Stimulated activated CD8-positive, alpha-beta memory T cell treated with anti-CD3 and anti-CD28 coated beads, Interleukin-4, amount 100 ng/mL, for 48 hours (primary cell): ENCODE measurements around the gene NUP153.

Source experiments
- DNase-seq: peaks from one replicate; pipeline ENCODE4 v3.0.0-alpha.2; 2020

Gene NUP153

GRCh38 chr6:17656092-17656491, 50.6 kb downstream of the NUP153 start:
- DNase-seq, result no peak

DNA sequence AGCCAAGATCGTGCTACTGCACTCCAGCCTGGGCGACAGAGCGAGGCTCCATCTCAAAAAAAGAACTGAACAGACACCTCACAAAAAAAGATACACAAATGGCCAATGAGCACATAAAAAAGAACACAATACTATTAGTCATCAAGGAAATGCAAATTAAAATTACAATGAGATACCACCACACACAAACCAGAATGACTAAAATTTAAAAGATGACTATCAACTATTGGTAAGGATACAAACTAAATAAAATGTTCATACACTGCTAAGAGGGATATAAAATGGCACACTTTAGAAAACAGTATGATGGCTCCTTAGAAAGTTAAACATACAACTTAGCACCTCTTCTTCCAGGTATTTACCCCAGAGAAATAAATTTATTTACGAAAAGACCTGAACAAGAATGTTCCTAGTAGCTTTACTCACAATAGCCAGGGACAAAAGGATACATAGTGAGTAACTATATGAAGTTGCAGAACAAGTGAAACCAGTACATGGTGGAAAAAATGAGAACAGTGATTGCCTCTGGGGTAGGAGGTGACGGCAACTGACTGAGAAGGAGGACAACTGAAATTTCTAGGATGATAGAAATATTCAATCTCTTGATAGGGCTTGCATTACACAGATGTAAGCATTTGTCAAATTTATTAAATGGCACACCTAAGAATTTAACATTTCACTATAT, 53.4 kb downstream of the NUP153 start:
- no peak for DNase-seq

GRCh38 chr6:17650656-17651309, 55.9 kb downstream of the NUP153 start:
- no peak for DNase-seq

- no peak for DNase-seq
Observed at GRCh38 chr6:17648745-17649144, 58.0 kb downstream of the NUP153 start.

DNA sequence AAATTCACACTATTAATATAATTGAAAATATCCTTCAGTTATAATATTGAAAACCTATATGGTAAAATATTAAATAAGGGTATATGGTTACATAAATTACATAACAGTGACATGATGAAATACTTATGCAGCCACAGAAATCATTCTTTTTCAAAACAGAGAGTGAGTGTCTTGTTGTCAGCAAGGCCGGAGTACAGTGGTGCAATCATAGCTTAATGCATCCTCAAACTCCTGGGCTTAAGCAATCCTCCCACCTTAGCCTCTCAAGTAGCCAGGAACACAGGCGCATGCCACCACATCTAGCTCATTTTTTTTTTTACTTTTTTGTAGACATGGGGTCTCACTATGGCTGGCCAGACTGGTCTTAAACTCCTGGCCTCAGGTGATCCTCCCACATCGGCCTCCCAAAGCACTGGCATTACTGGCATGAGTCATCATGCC, 66.2 kb downstream of the NUP153 start:
- DNase-seq, result no peak

DNA sequence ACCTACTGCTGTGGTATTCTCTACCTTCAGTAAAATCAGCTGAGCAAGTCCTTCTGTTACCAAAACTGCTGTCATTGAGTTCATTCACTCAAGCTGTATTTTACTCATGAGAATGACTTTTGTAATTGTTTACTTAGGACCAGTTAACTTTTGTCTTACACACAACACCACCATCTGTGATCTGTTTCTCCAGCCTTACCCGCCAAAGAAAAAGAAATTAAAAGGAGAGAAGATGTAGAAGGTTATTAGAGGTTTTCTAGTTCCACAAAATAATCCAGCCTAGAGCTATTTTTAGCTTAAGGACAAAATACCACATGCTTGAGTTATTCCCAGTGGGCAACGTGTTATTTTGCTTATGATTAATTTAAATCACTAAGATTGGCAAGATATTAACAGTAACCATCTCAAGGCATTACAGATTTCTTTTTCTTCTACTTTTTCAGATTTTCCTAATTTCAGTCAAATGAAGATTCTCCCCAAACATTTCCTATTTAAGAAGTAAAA, 68.5 kb downstream of the NUP153 start:
- no peak for DNase-seq

DNA sequence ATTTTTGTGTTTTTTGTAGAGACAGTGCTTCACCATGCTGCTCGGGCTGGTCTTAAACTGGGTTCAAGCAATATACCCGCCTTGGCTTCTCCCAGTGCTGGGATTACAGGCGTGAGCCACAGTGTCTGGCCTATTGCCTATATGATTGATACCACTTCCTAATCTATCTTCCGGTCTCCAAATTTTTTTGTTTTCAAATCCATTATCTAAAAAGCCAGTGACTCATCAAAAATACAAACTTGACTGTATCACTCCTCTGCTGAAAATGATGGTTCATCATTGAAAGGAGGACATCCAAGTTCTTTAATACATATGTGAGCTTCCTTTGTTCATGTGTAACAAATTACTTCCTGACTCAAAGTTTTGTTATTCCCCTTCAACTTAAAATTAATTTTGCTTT, 71.2 kb downstream of the NUP153 start:
- DNase-seq, result no peak

GRCh38 chr6:17633465-17634188, 73.1 kb downstream of the NUP153 start:
- no peak for DNase-seq

DNA sequence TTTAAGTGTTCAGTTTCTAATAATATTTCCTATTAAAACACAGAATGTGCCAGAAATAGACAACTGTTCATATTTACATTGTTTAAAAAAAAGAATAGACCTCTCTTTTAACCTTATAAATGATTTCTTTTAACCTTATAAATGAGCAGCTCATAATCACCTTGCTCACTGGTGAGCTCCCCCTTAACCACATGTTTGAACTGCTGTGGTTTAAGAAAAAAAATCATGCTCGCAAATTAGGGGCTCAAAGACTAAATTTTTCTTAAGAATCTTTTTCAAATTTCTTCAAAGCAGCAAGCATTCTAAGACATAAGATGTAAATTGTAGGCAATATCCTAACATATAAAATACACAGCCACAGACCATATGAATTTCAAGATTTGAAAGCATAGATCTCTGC, 73.8 kb downstream of the NUP153 start:
- no peak for DNase-seq

DNA sequence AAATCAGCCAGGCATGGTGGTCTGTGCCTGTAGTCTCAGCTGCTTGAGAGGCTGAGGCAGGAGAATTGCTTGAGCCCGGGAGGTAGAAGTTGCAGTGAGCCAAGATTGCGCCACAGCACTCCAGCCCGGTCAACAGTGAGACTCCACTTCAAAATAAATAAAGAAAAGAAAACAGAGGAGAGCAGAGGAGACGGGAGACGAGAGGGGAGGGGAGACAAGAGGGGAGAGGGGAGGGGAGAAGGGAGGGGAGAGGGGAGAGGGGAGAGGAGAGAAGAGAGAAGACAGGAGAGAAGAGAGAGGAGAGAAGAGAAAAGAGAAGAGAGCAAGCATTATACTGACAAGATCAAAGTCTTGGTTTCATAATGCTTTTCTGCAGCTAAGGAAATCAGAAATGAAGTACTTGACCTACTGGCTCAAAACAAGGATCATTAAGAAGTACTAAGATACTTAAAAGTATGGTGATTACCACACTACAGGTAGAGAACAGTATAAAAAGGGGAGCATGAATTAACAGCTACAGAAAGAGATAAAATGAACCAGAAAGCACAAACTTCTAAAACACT, 76.1 kb downstream of the NUP153 start:
- no peak for DNase-seq

DNA sequence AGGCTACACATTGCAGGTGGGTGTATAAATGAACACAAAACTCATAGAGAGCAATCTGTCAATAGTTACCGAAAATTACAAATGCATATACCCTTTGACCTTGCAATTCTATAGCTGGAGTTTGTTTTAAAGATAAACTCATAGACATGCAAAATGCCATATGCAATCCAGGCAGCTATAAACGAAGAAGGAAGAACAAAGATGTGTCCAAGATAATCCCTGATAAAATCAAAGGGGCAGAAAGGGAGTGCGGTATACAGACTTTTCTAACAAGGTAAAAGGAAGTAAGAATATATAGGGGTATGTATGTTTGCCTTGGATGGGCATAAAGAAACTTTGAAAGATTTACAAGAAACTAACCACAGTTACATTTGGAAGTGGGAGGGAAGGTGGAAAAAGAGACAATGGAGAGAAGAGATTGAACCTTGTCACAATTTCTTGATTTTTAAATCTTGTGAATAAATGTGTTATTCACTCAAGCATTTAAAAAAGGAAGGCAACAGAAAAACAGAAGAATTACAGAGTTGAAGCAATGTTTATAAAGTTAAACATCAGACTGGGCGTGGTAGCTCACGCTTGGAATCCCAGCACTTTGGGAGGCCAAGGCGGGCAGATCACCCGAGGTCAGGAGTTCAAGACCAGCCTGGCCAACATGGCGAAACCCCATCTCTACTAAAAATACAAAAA, 76.8 kb downstream of the NUP153 start:
- no peak for DNase-seq

GRCh38 chr6:17628873-17629272, 77.9 kb downstream of the NUP153 start:
- no peak for DNase-seq

- no peak for DNase-seq
Observed at GRCh38 chr6:17624396-17624795, 82.3 kb downstream of the NUP153 start.

- DNase-seq, result no peak
Observed at GRCh38 chr6:17622144-17622543, 84.6 kb downstream of the NUP153 start.

GRCh38 chr6:17621003-17621402, 85.7 kb downstream of the NUP153 start:
- DNase-seq, result no peak

- no peak for DNase-seq
Observed at GRCh38 chr6:17615794-17616193, 90.9 kb downstream of the NUP153 start.

DNA sequence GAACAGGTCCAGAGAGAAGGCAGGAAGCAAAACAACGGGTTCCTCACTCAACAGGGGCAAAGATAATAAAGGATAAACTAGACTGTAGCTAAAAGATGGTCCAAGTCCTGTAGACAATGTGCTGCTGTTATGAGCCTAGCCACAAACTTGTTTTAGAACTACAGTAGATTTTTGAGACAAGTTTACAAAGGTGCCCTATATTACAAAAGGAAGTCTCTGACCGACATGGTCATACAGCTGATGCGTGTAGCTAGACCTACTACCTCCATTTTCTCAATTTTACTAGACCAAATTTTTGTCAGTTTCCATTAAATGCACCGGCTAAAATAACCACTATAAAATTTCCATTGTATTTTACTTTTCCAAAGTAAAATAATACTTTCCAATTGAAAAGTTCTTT, 94.7 kb downstream of the NUP153 start:
- no peak for DNase-seq

DNA sequence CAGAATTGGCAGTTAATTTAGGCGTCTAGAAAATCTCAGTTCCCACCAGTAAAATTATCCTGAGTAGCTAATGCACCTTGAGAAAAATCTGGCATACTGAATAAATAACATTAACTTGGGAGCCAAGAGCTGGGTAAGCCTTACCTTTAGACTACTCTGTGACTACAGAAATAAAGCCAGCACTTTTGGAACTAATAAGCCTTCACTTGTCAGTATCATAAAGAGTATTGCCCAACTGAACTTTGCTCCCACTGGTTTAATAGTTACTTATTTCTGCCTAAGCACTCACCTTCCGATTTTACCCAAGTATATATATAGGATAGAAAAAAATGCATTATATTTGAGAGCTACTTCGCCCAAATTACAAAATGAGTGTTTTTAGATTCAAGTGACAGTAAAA, 95.9 kb downstream of the NUP153 start:
- DNase-seq, result no peak

- no peak for DNase-seq
Observed at GRCh38 chr6:17606606-17607005, 100.1 kb downstream of the NUP153 start.

DNA sequence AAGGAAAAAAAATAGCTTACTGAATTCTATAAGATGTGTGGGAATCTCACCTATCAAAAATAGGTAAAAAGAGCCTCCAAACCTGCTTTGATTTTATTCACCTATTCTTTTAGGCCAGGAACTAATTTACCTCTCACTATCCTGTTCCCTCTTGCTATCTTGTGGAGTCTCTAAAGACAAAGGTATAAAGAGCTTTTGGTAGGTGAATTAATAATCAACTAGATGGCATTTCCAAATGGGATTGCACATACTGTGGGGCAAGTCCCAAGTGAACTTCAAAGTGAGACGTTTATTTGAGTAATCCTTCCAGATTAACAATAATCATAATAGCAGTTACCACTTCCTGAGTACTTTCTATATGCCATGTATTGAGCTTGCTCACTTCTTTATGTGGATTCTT, 103.8 kb downstream of the NUP153 start:
- DNase-seq, result no peak

DNA sequence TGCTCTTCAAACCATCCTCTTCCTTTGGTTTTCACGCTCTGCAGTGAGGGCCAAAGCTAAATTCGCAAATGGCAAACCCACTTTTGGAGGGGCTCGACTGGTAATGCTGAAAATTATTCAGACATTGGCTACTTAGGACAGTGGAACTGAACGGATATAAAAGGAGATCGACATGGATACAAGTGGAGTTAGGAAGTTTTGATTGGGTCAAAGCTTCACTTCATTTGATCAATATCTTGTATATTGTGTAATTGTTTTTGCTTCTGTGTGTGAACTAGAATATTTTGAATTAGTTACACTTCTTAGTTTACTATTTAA, 105.4 kb downstream of the NUP153 start:
- DNase-seq, result no peak

DNA sequence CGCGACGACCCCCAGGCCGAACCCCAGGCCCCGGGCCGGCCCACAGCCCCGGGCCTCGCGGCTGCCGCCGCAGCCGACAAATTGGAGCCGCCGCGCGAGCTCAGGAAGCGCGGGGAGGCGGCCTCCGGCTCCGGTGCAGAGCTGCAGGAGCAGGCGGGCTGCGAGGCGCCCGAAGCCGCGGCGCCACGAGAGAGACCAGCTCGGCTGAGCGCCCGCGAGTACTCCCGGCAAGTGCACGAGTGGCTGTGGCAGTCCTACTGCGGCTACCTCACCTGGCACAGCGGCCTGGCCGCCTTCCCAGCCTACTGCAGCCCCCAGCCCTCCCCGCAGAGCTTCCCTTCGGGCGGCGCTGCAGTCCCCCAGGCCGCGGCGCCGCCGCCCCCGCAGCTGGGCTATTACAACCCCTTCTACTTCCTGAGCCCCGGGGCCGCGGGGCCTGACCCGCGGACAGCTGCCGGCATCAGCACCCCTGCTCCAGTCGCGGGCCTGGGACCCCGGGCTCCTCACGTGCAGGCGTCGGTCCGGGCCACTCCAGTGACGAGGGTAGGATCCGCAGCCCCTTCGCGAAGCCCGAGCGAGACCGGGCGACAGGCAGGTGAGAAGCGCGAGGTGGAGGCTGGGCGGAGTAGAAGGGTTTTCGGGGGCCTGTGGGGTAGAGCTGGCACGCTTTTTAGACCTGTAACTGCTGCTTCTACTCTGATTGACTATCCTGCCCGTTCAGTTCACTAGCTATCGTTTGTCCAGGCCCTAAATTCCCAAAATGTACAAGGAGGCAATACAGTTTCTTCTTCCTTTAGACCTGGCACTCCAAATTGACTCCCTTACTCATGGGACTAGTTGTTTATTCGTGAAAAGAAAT, 106.0 kb downstream of the NUP153 start:
- peak; percentile 60 for DNase-seq
